RPMI7951 (cell line): ENCODE data around the gene ADSS1. TPM values are rescaled to one million over a fixed set of nuclear protein-coding genes. Genes with fewer than 3 reads are reported as not detected.

Experiments used
- DNase-seq: peaks from one replicate; pipeline ENCODE4 v3.0.0-alpha.2; 2012; ENCODE audit warnings: low read depth
- total RNA-seq: library from RNA; depleted of rRNA; stranded (reverse); fragments of >200 nt; shearing (Covaris generic); gene quantifications from 2 replicates; pipeline ENCODE4 v1.2.3, GENCODE V29; 2014; rRNA removed

ADSS1 gene
- total RNA-seq: 1.6 and 3.2 TPM in 2 replicates

GRCh38 chr14:104723651-104724406 is at the start of gene ADSS1:
ADSS1 (plus strand) TSS chr14:104724229; CDS start chr14:104724271, 42 bp downstream.
- peak; percentile 46 for DNase-seq

- DNase-seq: no peak
Observed at GRCh38 chr14:104675447-104675846, 48.6 kb upstream of the ADSS1 start.

DNA sequence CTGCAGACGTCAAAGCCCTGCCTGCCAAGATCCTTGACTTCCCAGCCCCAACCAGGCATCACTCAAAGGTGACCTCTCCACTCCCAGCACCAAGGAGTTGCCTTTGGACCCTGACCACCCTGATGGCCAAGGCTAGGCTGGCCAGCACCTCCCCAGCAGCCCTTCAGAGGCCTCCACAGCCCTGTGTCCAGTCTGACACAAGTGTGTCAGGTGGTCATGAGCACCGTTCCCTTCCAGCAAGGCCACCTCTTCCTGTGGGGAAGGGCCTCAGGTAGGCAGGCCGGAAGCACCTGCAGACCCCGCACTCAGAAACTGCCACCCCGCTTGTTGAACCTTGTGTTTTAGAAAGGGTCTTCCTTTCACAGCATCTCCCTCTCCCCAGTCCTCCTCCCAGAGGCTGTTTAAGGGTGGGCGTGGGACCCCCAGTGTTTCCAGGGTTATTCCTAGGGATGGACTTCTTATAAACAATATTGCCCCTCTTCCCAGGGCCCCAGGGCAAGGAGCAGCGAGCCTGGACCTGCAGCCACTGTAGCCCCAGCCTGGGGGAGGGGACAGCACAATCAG is 47.8 kb upstream of the ADSS1 start:
- DNase-seq: no peak

DNA sequence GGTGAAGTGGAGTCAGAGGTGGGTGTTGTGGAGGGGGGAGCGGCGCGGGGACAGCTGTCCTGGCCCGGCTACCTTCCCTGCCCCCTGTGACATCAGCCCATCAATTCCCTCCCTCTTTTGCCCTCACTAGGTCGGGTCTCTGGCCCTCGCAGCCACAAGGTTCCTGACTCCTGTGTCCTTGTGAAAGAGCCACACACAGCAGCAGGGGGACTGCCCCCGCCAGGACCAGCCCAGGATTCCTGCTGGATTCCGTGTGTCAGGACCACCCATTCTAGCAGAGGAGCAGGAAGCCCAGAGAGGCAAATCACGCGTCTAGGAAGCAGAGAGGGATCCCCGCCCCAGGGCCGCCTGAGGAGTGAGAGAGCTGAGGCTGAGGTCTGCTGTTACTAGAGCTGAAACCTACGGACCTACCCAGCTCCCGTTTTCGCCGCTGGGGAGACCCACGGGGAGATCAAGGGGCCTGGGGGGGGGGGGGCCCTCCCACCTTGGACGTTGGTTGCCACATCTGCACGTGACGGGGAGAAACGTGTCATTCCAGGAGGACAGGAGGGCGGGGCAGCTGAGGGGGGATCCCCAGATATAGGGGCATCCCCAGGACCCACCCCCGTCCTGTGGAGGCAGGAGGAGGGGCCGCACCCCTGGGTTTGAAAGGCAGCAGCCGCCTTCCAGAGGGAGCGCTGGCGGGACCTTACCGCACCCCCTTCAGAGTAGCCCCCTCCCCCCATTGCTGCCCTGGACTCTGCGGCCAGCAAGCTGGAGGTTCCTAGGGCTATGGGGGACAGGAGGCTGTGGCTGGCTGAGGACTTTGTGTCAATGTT is 47.1 kb upstream of the ADSS1 start:
- no peak for DNase-seq

- DNase-seq: peak; percentile 82
Observed at GRCh38 chr14:104677512-104678332, 46.3 kb upstream of the ADSS1 start.

DNA sequence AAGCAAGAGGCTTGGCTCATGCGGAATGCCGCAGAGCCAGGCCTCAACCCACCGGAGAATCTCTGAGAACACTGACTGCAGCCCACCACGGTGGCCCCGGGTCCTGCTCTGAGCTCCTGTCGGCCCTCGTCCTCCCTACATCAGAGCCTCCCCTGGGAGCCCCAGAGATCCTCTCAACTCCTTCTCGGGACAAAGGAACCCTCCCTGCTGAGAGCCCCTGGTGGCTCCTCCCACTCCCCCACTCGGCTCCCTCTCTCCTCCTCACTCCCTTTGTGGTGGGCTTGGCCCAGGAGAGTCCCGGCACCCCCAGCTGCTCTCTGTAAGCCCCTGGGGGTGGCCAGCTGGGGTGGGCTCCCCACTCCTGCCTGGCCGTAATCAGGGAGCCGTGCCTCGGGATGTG is 45.7 kb upstream of the ADSS1 start:
- DNase-seq: peak; percentile 26

- DNase-seq: no peak
Observed at GRCh38 chr14:104678901-104679705, 44.9 kb upstream of the ADSS1 start.

DNA sequence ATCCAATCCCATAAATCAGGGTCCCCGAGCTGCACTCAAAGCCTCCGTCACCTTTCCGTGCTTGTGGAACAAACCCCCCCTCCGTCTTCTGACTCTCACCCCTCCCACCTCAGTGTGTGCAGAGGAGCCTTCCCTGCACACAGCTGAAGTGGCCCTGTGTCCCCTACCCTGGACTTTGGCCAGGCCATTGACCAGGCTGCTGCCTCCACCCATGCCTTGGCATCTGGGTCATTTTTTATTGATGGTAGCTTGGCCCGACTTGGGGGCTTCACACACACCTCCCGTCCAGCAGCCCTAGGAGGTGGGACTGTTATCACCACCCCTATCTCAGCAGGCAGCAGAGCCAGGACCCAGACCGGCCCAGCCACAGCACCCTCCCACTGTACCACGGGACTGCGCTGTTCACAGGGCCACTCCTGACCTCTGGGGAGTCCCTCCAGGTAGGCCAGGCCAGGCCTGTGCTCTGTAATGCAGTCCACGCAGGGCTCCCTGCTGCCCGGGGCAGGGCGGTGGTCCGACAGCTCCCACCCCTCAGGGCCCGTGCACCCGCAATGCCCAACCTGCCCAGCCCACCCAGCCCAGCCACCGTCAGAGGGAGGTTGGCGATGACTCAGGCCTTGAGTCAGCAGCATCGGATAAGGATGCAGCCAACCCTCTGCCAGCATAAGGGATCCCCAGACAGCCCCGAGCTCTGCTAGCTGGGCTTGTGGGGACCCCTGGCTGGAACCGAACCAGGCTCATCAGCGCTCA is 43.8 kb upstream of the ADSS1 start:
- DNase-seq: peak; percentile 83

- peak; percentile 83 for DNase-seq
Observed at GRCh38 chr14:104680806-104681688, 43.0 kb upstream of the ADSS1 start.

- peak; percentile 88 for DNase-seq
Observed at GRCh38 chr14:104681689-104682074, 42.3 kb upstream of the ADSS1 start.

GRCh38 chr14:104682107-104682593 is 41.9 kb upstream of the ADSS1 start:
- peak; percentile 82 for DNase-seq

GRCh38 chr14:104683653-104684448 is 40.2 kb upstream of the ADSS1 start:
- no peak for DNase-seq

DNA sequence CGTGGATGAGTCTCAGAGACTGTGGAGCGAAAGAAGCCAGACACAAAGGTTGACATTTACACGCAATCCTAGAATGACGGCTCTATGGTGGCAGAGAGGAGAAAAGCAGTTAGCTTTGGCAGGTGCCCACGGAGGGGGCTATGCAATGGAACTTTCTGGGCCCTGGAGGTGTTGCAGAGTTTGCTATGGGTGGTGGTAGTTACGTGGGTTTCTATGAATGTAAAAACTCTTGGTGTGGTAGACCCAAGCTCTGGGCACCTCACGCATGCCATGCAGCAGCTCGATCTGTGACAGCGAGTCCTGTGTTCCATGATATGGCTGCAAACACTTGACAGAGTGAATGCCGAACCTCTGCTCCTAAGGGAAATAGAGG is 39.6 kb upstream of the ADSS1 start:
- DNase-seq: no peak

DNA sequence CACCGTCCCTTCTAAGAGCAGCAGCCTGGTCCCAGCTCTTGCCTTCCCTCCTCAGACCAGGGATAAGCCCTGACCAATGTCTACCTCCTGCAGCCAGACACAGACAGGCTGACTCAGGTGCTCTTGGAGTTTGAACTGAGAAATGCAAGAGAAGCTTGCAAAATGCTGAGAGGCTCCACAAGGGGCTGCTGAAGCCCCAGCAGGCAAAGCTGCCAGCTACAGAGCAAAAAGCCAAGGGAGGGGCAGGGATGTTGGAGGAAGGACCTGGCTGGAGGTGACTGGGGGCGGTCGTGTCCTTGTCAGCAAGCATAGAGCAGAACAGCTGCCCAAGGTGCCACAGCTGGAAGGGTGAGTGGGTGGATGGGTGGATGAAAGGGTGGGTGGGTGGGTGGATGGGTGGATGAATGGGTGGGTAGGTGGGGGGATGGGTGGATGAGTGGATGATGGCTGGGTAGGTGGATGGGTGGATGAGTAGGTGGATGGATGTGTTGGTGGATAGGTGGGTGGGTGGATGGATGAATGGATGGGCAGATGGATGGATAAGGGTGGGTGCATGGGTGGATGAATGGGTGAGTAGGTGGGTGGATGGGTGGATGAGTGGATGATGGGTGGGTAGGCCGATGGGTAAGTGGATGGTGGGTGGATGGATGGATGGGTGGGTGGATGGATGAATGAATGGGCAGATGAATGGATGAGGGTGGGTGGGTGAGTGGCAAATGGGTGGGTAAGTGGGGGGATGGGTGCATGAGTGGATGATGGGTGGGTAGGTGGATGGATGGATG is 38.6 kb upstream of the ADSS1 start:
- no peak for DNase-seq

- DNase-seq: no peak
Observed at GRCh38 chr14:104685998-104686610, 37.9 kb upstream of the ADSS1 start.

DNA sequence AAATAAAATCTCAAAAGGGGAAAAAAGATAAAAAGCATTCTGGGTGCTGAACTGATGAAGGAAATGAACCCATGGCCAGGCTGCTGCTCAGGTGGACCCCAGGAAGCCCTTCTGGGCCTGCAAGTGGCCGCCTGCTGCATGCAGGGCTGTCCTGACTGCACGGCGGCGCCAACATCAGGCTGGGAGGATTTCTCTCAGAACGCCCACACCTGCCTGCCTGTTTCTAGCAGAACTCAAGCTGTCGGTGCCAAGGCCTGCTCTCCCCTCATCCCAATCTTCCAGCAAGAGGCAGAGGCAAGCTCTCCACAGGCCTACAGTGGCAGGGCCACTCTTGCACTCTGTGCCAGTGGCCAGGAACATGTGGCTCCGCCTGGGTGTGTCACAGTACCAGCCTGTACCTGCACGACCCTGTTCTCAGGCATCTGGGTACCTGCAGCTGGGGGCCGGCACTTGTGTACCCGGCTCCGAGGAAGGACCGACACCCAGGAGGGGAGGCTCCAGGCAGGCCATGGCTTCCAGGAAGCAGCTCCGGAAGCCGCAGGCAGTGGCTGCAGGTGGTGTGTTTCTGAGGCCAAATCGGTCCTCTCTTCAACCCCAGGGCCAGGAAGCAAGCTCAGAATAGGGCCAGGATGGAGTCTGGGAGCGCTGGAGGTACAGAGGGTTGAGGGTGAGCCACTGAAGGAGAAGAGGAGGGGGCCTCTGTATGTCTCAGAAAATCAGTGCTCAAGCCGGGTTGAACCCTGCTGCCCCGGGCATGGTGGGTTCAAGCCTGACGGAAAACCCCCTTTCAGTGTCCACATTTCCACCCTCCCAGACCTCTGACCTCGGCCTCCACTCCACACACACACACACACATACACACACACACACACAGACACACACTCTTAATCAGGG is 37.2 kb upstream of the ADSS1 start:
- no peak for DNase-seq
